Natural killer cell treated with Interleukin-12 subunit alpha and Interleukin-12 subunit beta and Interleukin-15 and Interleukin-18, amount 100 ng/mL, for 72 hours (primary cell): ENCODE data around the gene DNASE1L2. TPM values are rescaled to one million over a fixed set of nuclear protein-coding genes. Genes with fewer than 3 reads are reported as not detected.
A peak's percentile ranks its signal among the peaks of the same experiment; 100 is the strongest.
"Not testable (repeated sequence)": the region's sequence is repeated elsewhere in the genome, so short reads cannot be mapped to it uniquely, and the experiment has no call there.

ENCODE experiments used
- ATAC-seq, 2 donors: fragments of 150-1000 bp; cut with Tn5 transposase in 1 of 2; sonication (Bioruptor Pico), chemical (Tn5 transposase) in 1 of 2; 2 replicates each; pipeline ENCODE4 v1.10.0; 2021
- DNase-seq: peaks from one replicate; pipeline ENCODE4 v3.0.0; 2022; ENCODE audit warnings: low spot score
- H3K27ac Mint-ChIP-seq, 2 donors: 1 replicate in 1 of 2; 2 replicates in 1 of 2; pipeline ENCODE4 v1.8.0; 2022; ENCODE audit warnings: mixed read lengths in 2 of 2, mild to moderate bottlenecking in 1 of 2, moderate library complexity in 1 of 2
- H3K27me3 Mint-ChIP-seq, 2 donors: 1 replicate in 1 of 2; 2 replicates in 1 of 2; pipeline ENCODE4 v1.8.0; 2022; ENCODE audit warnings: mixed read lengths in 2 of 2
- H3K36me3 Mint-ChIP-seq: one replicate; pipeline ENCODE4 v1.8.0; 2022; ENCODE audit warnings: mixed read lengths
- H3K4me1 Mint-ChIP-seq, 2 donors: 1 replicate in 1 of 2; 2 replicates in 1 of 2; pipeline ENCODE4 v1.8.0; 2022; ENCODE audit warnings: low read depth in 2 of 2, mixed read lengths in 2 of 2, mild to moderate bottlenecking in 1 of 2
- H3K4me3 Mint-ChIP-seq: one replicate; pipeline ENCODE4 v1.8.0; 2022; ENCODE audit warnings: mixed read lengths
- H3K9me3 Mint-ChIP-seq: 2 replicates; pipeline ENCODE4 v1.8.0; 2022; ENCODE audit warnings: mixed read lengths
- total RNA-seq, 2 donors: library from RNA; stranded (reverse); gene quantifications; one replicate each; pipeline ENCODE4 v1.2.3, GENCODE V29; 2022

Gene DNASE1L2
- total RNA-seq, 2 donors from 2014 or later: 0.88 to 3.5 TPM

GRCh38 chr16:2244301-2244700 is 8.1 kb downstream of the DNASE1L2 start:
- no peaks in the 10 kb centered on the region for H3K27me3 Mint-ChIP-seq
- no peaks in the 10 kb centered on the region for H3K36me3 Mint-ChIP-seq
- peaks cover 0 to 2% of the 10 kb centered on the region in 2 donors for H3K4me1 Mint-ChIP-seq
- DNase-seq: peak; percentile 50
- H3K9me3 Mint-ChIP-seq: no peaks in the 10 kb centered on the region
- no peak overlapping the region for H3K27ac Mint-ChIP-seq
- no peak overlapping the region for H3K4me3 Mint-ChIP-seq
- ATAC-seq: peak in 1 of 2 donors; percentile 16

GRCh38 chr16:2244926-2245795 is 8.9 kb downstream of the DNASE1L2 start:
- H3K27me3 Mint-ChIP-seq: no peaks in the 10 kb centered on the region
- H3K36me3 Mint-ChIP-seq: no peaks in the 10 kb centered on the region
- H3K27ac Mint-ChIP-seq: no peak overlapping the region
- peaks cover 0 to 2% of the 10 kb centered on the region in 2 donors for H3K4me1 Mint-ChIP-seq
- ATAC-seq: peak in 1 of 2 donors; percentile 12
- H3K4me3 Mint-ChIP-seq: no peak overlapping the region
- H3K9me3 Mint-ChIP-seq: no peaks in the 10 kb centered on the region
- DNase-seq: peak; percentile 44

- no peaks in the 10 kb centered on the region for H3K36me3 Mint-ChIP-seq
- no peak overlapping the region for H3K4me3 Mint-ChIP-seq
- DNase-seq (peak; percentile 59), ATAC-seq (no peak)
- H3K27me3 Mint-ChIP-seq: no peaks in the 10 kb centered on the region
- H3K9me3 Mint-ChIP-seq: no peaks in the 10 kb centered on the region
- no peak overlapping the region for H3K27ac Mint-ChIP-seq
- H3K4me1 Mint-ChIP-seq: peaks cover 0 to 8% of the 10 kb centered on the region in 2 donors
These were observed 10.1 kb downstream of the DNASE1L2 start for GRCh38 chr16:2246301-2246885.

GRCh38 chr16:2250652-2251295 is 14.5 kb downstream of the DNASE1L2 start:
- Mint-ChIP-seq H3K4me3 (peak overlapping the region; percentile 94), H3K27ac (peak overlapping the region; percentile 62 to 82), H3K4me1 (peaks cover 0 to 5% of the 10 kb centered on the region in 2 donors), H3K36me3 (no peaks in the 10 kb centered on the region), H3K9me3 (no peaks in the 10 kb centered on the region), H3K27me3 (no peaks in the 10 kb centered on the region)
- DNase-seq (peak; percentile 59), ATAC-seq (peak in 1 of 2 donors; percentile 15)

GRCh38 chr16:2251296-2252111 is 15.3 kb downstream of the DNASE1L2 start, which contains the start of gene ECI1:
ECI1 (minus strand) TSS chr16:2251587; CDS start chr16:2251566, 21 bp downstream.
- H3K4me1 Mint-ChIP-seq: peaks cover 0 to 5% of the 10 kb centered on the region in 2 donors
- DNase-seq (peak; percentile 94), ATAC-seq (peak; percentile 98 to 99)
- H3K27ac Mint-ChIP-seq: peak within 1 kb of the TSS; percentile 62 to 82
- H3K36me3 Mint-ChIP-seq: peaks cover 5% of the 10 kb centered on the region
- H3K9me3 Mint-ChIP-seq: no peaks in the 10 kb centered on the region
- no peaks in the 10 kb centered on the region for H3K27me3 Mint-ChIP-seq
- H3K4me3 Mint-ChIP-seq: peak within 1 kb of the TSS; percentile 94

GRCh38 chr16:2252806-2253148 is 16.5 kb downstream of the DNASE1L2 start:
- peak overlapping the region in 1 of 2 donors; percentile 58 for H3K27ac Mint-ChIP-seq
- peaks cover 8% of the 10 kb centered on the region for H3K36me3 Mint-ChIP-seq
- H3K9me3 Mint-ChIP-seq: no peaks in the 10 kb centered on the region
- peaks cover 0 to 5% of the 10 kb centered on the region in 2 donors for H3K4me1 Mint-ChIP-seq
- ATAC-seq (no peak), DNase-seq (peak; percentile 15)
- H3K27me3 Mint-ChIP-seq: no peaks in the 10 kb centered on the region
- no peak overlapping the region for H3K4me3 Mint-ChIP-seq

GRCh38 chr16:2253293-2253692 is 17.0 kb downstream of the DNASE1L2 start:
- H3K9me3 Mint-ChIP-seq: no peaks in the 10 kb centered on the region
- H3K4me3 Mint-ChIP-seq: no peak overlapping the region
- DNase-seq: peak; percentile 51
- H3K36me3 Mint-ChIP-seq: peaks cover 10% of the 10 kb centered on the region
- ATAC-seq: no peak
- no peaks in the 10 kb centered on the region for H3K27me3 Mint-ChIP-seq
- peaks cover 0 to 5% of the 10 kb centered on the region in 2 donors for H3K4me1 Mint-ChIP-seq
- H3K27ac Mint-ChIP-seq: peak overlapping the region in 1 of 2 donors; percentile 58

- ATAC-seq (no peak), DNase-seq (peak; percentile 5)
- no peaks in the 10 kb centered on the region for H3K4me1 Mint-ChIP-seq
- H3K4me3 Mint-ChIP-seq: no peak overlapping the region
- H3K27me3 Mint-ChIP-seq: no peaks in the 10 kb centered on the region
- H3K9me3 Mint-ChIP-seq: no peaks in the 10 kb centered on the region
- H3K27ac Mint-ChIP-seq: peak overlapping the region; percentile 41 to 47
- H3K36me3 Mint-ChIP-seq: peaks cover 17% of the 10 kb centered on the region
These were observed 20.4 kb downstream of the DNASE1L2 start for GRCh38 chr16:2256531-2257140.

- no peak overlapping the region for H3K27ac Mint-ChIP-seq
- H3K36me3 Mint-ChIP-seq: peaks cover 21% of the 10 kb centered on the region
- DNase-seq (peak; percentile 3), ATAC-seq (no peak)
- peaks cover 0 to 1% of the 10 kb centered on the region in 2 donors for H3K4me1 Mint-ChIP-seq
- no peaks in the 10 kb centered on the region for H3K9me3 Mint-ChIP-seq
- H3K27me3 Mint-ChIP-seq: no peaks in the 10 kb centered on the region
- H3K4me3 Mint-ChIP-seq: no peak overlapping the region
These were observed 21.5 kb downstream of the DNASE1L2 start for GRCh38 chr16:2257726-2258125.

- peaks cover 23% of the 10 kb centered on the region for H3K36me3 Mint-ChIP-seq
- not testable (repeated sequence) for H3K27me3 Mint-ChIP-seq, DNase-seq, H3K4me3 Mint-ChIP-seq, H3K4me1 Mint-ChIP-seq, H3K9me3 Mint-ChIP-seq, ATAC-seq, H3K27ac Mint-ChIP-seq
These were observed 22.3 kb downstream of the DNASE1L2 start for GRCh38 chr16:2258530-2258929.

- H3K4me1 Mint-ChIP-seq: peaks cover 12 to 15% of the 10 kb centered on the region in 2 donors
- H3K4me3 Mint-ChIP-seq: no peak overlapping the region
- H3K27ac Mint-ChIP-seq: no peak overlapping the region
- peaks cover 28% of the 10 kb centered on the region for H3K36me3 Mint-ChIP-seq
- H3K9me3 Mint-ChIP-seq: no peaks in the 10 kb centered on the region
- ATAC-seq (no peak), DNase-seq (peak; percentile 6)
- H3K27me3 Mint-ChIP-seq: no peaks in the 10 kb centered on the region
These were observed 24.0 kb downstream of the DNASE1L2 start for GRCh38 chr16:2260250-2260649.

GRCh38 chr16:2263026-2263425 is 26.8 kb downstream of the DNASE1L2 start:
- not testable (repeated sequence) for H3K27ac Mint-ChIP-seq, H3K9me3 Mint-ChIP-seq, H3K27me3 Mint-ChIP-seq, ATAC-seq, H3K4me3 Mint-ChIP-seq
- H3K4me1 Mint-ChIP-seq: peaks cover 29 to 30% of the 10 kb centered on the region in 2 donors
- peaks cover 27% of the 10 kb centered on the region for H3K36me3 Mint-ChIP-seq
- DNase-seq: peak; percentile 15

GRCh38 chr16:2266887-2267286 is 30.6 kb downstream of the DNASE1L2 start:
- Mint-ChIP-seq H3K4me1 (peaks cover 37% of the 10 kb centered on the region in 2 donors), H3K36me3 (peaks cover 17% of the 10 kb centered on the region), H3K4me3 (peak overlapping the region; percentile 94), H3K27ac (peak overlapping the region; percentile 94 to 96)
- H3K27me3 Mint-ChIP-seq, ATAC-seq, H3K9me3 Mint-ChIP-seq: not testable (repeated sequence)
- DNase-seq: peak; percentile 28
